Stimulated activated CD4-positive, alpha-beta T cell treated with anti-CD3 and anti-CD28 coated beads, Interleukin-15, amount 100 ng/mL, for 24 hours (primary cell): ENCODE measurements around the gene ZNF516.
"Not testable (repeated sequence)": the region's sequence is repeated elsewhere in the genome, so short reads cannot be mapped to it uniquely, and the experiment has no call there.

Experiments used
- DNase-seq: peaks from one replicate; pipeline ENCODE4 v3.0.0-alpha.2; 2020

The ZNF516 gene

DNA sequence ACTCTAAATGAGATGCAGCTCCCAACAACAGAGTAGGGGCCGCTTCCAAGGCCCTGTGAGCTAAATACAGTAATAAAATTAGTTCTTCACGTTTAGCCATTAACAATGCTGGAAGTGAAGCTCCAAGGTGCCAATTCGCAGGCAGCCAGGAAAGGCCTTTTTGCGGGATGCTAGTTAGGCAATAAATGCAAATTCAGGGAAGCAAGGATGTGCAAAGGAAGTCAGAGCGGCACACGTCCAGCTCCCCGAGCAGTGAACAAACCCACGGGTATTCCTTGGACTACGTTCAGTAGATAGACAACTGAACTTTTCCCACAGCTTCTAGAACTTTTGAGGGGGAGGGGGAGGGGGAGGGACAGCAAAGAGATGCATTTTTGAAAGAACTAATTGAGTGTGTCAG is 6.9 kb downstream of the ZNF516 start:
- no peak for DNase-seq

GRCh38 chr18:76487782-76488181 is 7.3 kb downstream of the ZNF516 start:
- no peak for DNase-seq

GRCh38 chr18:76487070-76487469 is 8.0 kb downstream of the ZNF516 start:
- DNase-seq, result no peak

- DNase-seq, result no peak
Observed at GRCh38 chr18:76486574-76486973, 8.5 kb downstream of the ZNF516 start.

- DNase-seq, result no peak
Observed at GRCh38 chr18:76486038-76486437, 9.0 kb downstream of the ZNF516 start.

DNA sequence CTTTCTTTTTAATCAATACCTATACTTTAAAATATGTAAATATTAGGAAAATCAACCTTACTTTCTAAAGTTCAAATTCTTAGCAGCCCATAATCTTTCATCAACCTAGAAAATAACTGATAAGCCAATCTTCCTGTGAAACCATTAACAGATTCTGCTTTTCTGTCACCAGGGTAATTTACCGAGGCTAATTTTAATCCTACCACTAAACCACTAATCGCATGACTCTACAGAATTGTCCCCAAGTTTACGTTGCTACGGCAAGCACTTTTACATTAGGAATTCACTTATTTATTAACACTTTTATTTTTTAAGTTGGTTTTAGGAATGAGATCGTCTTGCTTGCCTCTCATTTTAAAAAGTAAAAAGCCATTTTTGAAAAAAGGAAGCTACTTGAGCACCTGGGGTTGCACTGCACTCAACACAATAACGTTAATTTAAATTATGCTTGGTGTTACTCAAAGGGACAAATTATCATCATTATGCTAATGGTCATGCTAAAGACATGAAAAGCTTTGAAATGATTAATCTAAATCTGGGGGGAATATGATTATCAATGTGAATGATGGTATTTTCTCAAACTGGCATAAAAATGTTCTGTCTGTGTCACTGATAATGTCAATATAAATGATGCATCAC is 10.2 kb downstream of the ZNF516 start:
- no peak for DNase-seq

- DNase-seq, result no peak
Observed at GRCh38 chr18:76483780-76484179, 11.3 kb downstream of the ZNF516 start.

DNA sequence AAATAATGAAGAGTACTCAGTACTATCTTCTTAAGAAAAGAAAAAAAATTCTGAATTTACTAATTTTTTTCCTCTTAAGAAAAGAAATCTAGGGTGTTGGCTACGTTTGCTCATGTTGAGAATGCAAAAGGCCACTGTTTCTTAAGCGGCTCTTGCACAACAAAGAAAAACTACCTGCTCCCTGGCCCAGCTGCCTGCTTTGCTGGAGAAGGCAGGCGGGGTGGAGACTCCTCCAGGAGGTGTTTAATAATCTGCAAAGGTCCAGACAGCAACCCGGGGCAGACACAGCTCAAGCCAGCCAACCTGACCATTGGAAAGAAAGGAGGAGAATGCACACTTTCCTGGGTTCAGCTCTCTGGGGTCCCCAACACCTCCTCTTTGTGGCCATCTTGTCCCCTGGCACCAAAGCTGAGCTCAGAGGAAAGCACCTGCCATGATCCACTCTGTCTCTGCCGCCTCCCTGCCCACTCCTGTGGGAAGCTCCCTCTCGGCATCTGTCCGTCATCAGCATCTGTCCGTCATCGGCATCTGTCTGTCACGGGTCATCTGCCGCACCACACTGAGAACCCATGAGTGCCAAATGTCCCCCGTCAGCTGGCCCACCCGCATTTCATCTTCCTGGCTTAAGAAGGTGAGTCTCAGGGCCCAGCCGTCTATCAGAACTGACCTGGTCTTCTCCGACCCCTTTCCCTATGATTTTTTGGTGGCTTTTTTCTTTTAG is 11.9 kb downstream of the ZNF516 start:
- no peak for DNase-seq

- no peak for DNase-seq
Observed at GRCh38 chr18:76482267-76482666, 12.8 kb downstream of the ZNF516 start.

- DNase-seq, result no peak
Observed at GRCh38 chr18:76480913-76481312, 14.1 kb downstream of the ZNF516 start.

DNA sequence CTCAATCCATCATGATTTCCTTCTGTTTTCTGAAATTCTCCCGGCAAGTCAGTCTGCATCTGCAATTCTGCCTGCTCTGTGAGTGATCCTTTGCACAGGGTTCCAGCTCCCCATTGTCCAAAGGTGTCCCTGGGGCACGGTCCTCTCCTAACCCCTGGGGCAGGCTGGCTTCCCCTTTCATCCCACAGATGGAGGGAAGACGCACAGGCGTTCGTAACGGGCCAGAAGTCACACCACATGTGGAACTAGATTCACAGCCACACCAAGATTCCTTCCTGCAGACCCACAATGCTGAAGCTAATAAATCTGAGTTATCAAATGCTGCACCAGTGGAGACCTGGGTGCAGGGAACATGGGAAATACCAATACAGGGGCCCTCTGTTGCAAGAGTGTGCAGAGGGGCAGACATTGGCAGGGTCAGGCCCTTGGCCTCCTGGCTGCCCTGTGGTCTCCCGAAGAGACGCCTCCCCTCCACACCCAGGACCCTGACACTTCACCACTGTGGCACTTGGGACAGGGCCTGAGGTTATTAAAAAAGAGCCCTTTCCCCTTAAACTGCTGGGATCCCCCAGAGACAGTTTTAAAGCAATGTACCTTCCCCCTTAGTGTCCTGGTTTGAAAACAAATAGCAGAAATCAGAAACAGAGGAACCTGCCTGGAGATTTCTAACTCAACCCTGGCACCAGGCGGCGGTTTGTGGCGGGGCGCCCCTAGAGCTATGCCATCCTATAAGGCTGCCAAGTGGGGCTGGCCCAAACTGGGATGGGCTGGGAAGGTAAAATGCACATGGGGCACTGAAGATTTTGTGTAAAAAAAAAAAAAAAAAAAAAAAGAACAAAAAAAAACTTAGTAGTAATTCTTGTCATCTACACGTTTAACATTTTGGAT is 15.4 kb downstream of the ZNF516 start:
- no peak for DNase-seq

DNA sequence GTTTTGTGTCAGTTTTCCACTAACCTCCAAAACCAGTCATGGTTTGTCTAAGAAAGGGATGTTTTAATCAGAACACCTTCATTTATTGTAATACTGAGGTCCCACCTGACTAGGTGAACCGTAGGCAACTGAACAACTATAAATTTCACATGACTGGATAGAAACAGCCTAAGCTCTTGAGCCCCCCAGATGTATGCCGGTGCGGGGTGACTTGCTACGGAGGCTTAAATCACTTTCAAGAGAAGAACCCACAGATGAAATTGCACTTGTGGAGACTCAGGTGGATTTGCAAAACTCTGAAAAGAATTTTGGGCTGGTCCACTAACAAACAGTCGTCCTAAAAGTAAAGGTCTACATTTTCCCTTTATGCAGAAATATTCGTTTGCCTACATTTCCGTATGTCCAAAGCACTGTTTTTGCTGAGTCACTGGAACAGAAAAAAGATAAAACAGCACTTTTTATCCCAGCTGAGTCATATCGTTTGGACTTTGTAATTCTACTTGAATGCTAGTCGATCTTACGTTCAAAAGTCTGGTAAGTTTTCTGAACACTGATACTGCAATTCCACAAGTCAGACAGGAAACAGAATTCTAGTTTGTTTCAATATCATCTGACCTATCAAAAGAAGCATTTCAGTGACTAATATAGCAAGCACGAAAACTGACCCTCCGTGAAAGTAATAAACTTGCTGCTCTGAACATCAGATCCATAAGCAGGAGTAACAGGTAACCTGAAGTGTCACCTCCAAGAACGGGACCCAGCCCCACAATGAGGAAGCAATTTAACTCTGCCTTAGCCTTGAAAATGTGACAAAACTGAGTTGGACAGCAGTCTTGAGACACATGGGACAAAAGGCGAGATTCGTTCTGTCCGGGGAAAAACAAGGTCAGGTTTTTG is 18.1 kb downstream of the ZNF516 start:
- DNase-seq, result no peak

DNA sequence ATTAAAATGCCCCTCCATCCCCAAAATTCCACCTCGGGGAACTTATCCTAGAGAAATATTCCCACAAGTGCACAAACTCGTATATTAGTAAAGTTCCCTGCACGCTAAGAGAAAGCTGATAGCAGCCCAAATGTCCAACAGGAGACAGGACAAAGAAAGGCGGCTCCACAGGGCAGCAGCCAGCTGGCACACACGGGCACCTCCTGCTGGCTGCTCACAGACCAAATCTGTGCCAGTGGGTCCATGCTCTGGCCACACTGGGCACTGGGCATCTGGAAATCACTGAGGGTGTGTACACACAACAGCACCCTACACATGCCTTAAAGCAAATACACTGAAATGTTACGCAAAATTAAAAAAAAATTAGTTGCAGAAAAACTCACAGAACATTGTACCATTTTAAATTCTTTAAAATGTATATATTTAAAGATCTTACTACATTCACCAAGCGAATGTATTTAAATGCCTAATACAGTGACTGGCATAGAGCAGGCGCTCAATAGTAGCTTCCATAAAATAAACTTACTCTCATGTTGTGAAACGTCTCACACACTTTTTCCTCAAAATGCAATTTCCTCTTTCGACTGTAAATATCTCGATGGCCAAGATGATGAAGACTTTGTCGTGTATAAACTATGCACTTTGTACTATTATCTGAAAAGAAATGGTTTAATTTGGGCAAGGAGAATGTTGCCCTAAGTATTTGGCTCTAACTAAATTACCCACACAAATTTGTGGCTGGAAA is 19.4 kb downstream of the ZNF516 start:
- no peak for DNase-seq

- DNase-seq, result no peak
Observed at GRCh38 chr18:76474824-76475223, 20.2 kb downstream of the ZNF516 start.

DNA sequence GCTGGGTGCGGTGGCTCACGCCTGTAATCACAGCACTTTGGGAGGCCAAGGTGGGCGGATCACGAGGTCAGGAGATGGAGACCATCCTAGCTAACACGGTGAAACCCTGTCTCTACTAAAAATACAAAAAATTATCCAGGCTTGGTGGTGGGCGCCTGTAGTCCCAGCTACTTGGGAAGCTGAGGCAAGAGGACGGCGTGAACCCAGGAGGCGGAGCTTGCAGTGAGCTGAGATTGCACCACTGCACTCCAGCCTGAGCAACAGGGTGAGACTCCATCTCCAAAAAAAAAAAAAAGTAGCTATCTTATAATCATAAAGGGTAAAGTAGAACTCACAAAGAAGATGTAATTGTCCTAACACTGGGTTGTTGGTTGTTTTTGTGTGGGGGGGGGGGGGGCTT is 21.5 kb downstream of the ZNF516 start:
- not testable (repeated sequence) for DNase-seq

GRCh38 chr18:76472829-76473228 is 22.2 kb downstream of the ZNF516 start:
- no peak for DNase-seq

DNA sequence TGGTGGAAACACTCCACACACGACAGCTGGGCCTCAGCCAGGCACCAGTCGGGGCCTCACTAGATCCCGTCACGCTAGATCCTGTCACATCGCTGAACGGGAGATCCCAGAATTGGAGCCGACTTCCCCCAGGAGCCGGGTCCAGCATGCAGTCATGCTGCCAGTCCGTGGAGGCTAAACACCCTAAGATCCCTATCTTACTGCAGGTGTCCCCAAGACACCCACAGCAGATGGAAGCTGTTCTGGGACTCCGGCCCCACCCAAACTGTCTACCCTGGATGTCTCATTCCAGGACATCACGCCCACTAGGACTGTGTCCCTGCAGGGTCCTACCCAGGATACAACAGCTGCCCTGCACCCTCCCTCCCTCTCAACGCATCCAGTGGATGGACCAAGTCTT is 23.4 kb downstream of the ZNF516 start:
- no peak for DNase-seq

GRCh38 chr18:76468345-76469304 is 26.4 kb downstream of the ZNF516 start:
- no peak for DNase-seq

- DNase-seq, result peak; percentile 11
Observed at GRCh38 chr18:76467371-76468190, 27.5 kb downstream of the ZNF516 start.
